NOMO-1 (cell line): ENCODE data around the gene METTL16.

Experiments
- DNase-seq, 2 experiments: peaks; one replicate each; lab custom pipeline; 2025; ENCODE audit not compliant: unreplicated experiment in 2 of 2; lab: John Stamatoyannopoulos, UW

Gene METTL16

DNA sequence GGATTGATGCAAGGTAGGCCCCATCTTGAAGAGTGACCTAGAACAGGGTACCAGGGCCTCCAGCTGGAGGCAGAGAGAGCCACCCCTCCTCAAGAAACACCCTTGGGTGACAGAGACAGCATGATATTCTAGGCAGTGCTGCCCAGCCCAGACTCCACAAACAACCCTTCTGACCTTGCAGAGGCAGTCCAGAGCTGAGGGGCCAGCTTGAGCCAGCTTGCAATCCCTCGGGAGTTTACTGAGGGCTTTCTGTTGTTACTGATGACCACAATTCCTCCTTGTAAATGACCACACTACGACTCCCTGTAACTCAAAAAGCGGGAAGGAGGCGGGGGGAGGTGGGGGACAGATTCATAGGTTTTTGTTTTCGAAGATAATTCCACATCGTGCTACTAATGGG is 92.2 kb downstream of the METTL16 start:
- no peak for DNase-seq

DNA sequence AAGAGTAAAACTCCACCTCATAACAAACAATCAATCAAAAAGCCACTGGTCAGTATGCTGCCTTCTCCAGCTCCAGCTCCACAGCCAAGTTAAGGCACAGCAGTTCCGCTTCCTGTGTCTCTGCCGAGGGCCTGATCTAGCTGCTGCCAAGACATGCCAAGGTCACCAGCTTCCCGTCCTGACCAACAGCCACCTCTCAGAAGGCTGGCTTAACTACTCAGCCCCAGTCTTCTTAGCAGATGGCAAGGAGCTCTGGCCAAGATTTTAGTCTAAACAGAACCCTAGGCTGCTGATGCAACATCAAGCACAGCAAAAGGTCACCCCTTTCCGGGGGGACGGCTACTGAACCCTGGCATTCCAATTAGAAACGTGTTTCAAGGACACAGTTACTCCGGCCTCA is 93.1 kb downstream of the METTL16 start:
- DNase-seq = no peak

DNA sequence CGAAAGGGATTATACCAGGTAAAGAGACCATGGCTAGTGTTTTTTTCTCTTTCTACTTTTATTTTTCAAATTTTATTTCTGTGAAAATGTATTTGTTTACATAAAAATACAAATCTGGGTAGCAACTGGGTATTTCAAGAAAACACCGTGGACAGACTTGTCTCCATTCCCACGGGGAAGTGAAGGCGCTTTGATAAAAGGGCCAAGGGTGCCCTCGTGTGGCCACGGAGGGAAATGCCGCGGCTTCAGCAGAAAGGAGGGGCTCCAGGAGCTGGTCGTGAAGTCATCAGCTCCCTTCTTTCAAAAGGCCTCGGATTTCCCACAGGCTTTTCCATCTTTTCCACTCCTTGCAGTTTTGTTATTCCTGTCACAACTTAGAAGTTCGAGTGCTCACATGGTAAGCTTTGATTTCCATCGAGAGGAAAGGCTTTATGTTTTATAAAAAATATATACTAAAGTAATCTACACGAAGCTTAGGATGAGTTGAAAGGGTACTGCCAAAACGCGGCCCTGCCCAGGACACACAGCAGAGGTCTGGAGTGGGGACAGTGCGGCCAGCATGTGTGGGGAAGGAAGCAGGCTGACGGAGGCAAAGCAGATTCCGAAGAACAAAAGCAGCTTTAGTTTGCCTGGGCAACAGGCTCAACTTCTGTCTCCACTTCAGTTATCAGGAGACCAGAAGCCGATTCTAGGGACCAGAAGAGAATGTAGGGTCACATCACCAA is 95.5 kb downstream of the METTL16 start:
- peak; percentile 21 to 59 for DNase-seq

DNA sequence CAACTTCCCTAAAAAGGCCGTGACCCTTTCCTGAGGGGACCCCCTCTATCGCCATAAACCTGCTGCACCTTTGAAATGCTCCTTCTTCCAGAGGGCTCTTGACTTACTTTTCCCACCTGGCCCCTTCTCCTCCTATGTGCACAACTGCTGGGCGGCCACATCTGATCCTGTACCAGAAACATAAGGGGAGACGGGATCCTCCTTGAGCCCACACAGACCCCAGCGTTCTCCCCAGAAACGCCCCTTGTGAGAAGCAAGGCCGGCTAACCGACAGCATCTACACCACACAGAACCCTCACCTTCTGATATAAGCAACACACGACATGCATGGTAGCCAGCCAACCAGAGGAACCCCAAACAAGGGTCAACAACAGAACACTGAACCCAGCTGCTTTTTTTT is 96.6 kb downstream of the METTL16 start:
- no peak for DNase-seq

DNA sequence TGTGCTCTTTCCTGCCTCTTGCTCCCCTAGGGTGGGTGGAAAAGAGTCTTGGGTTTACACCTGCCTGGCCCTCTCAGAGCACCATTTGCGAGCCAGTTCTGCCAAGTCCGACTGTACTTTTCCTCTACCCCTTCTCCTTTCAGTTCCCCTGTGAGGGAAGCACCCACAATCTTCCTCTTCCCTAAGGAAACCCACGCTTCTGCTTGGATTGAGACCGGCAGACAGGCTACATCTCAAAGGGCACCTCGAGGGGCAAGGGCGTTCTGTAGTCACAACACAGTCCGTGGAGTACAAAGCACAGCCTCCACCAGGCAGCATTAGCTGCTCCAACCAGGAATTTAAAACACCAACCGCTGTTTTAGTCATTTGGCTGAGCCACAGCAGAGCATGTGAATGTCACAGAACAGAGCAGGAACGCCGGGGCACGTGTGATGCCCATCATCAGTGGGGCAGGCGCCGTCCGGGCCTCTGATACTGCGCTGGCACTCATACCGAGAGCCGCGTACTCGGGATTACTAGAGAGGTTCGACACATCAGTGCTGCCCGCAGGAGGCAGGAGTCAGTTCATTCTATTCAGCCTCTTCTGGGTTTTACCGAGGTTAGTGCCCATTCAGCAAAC is 97.1 kb downstream of the METTL16 start:
- no peak for DNase-seq

DNA sequence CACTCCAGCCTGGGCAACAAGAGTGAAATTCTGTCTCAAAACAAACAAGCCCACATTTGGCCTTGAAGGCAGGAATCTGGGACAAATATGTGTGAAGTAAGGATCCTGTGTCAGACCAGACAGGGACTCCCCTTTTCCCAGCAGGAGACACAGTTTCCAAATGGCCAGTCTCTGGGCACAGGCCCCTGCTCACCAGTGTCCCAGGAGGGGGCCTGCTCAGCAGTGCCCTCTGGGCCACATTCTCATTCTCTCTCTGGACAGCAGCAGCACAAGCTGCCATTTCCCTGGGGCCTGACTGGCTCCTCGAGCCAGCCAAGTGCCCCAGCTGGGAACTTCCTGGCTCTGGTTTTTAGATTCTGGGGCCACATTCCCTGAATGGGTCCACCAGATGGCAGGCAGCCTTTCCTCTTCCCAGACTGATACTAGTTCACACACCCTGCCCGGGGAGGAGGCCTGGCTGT is 99.1 kb downstream of the METTL16 start:
- DNase-seq = no peak

DNA sequence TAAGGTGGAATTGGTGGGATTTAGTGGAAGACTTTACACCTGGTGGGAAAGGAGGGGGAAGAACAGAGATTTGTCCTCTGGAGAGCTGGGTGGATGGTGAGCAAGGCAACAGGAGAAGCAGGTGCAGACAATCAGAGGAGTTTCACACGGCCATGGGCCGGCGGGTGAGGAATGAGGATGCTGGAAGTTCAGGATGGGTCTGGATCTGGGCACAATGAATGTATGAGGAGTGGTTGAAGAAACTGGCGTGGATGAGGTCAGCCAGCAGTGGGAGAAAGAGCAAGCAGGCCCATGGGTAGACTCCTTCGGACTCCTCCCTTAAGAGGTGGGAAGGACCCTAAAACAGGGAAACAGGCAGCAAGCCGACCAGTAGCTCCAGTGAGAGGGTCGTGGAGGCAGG is 100.7 kb downstream of the METTL16 start:
- DNase-seq = no peak

DNA sequence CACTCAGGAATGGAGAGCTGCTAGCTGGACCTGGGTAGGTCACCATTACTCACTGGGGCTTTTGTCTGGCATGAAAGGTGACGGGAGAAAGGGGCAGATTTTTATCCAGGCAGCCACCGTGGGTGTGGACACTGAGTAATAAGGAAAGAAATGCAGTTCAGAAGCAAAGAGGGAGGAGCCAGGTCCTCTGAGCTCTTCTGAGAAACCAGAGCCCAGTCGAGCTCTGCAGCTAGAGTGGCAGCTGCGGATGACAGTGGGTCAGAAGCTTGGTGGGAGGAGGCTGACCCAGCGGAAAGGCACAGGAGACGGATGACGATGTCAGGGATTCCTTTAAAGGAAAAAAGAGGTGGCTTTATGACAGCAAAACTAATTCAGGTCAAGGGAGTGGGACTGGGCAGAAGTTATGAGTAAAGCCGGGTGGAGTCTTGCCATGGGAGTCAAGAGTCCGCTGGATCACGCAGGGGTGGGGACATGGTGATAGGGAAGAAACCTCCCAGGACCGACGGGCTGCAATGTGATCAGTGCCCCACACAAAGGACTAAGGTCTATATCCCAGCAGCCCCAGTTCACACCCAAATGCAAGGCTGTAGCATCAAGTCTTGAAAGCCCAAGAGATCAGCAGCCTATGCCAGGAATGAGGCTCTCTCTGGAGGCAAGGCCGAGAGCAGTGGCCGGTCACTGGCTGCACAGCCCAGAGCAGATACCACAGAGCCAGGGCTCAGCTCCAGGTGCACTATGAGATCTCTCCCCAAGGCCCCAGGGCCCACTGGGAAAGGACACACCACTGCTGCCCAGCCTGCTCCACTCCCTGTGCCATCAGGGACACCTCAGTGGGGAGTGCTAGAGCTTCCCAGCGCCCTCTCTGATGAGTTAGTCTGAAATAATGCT is 104.5 kb downstream of the METTL16 start:
- DNase-seq = no peak

DNA sequence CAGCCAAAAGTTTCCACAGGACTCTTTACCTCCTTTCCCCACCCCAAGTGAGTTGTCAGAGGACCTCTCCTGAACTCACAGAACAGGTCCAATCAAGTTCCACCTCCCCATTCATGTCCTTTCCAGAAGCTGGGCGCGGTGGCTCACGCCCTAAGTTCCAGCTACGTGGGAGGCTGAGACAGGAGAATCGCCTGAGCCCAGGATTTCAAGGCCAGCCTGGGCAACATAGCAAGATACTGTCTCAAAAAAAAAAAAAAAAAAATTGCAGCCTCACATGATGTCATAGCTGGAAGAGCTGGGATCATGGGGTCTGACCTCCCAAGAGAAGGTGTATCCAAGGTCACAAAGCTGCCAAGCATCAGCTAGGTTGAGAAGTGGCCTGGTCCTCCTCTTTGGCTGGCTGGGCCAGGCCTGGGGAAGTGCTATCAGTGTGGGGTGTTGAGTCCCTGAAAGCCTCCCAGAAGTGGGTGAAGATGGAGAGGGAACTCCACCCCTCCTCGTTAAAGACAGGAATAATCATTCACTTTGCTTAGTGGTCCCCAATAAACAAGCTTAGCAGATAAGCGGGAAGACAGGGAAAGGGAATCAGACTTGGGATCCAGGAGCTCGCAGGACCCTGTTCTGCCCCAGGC is 105.3 kb downstream of the METTL16 start:
- no peak for DNase-seq

DNA sequence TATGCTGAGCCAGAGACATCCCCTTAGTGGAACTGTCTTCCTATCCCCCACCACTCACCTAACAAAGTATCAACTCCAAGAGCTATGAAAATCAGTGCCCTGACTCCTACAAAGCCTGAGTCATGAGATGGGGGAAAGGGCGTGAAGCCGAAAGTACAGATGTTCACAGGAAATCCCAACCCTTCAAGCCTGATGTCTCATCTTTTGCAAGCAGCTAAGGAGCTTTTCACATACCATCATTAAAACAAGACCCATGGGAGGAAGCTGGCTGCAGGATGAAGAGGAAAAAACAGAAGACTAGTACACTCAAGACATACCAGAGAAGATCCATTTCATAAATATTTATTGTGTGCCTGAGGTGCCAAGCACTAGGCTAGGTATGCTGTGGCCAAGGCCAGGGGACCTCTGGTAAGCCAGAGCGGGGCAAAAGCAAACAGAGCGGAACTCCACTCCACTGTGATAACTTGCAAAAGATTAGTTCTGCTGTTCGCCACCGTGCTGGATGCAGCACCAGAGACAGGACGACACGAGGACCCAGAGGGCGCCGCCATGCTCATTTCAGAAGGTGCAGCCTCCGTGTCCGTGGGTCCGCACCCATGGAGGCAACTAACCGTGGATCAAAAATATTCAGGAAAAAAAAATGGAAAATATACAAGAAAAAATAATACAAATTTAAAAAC is 106.3 kb downstream of the METTL16 start:
- no peak for DNase-seq

DNA sequence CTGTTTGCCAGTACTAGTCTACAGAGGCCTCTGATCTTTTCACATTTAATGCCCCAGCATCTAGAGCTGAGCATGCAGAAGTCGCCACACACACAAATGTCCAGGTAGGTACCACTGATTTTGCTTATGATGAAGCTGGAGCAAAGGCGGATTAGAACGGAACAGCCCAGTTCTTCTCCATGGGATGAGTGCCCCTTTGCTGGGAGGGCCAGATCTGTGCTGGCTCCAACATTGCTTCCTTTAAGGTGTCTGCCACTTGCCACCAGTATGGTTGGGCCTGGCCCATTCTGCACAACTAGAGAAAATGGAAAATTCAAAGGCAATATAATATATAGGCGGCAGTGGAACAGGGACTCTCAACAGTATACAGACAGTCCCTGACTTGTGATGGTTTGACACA is 108.6 kb downstream of the METTL16 start:
- DNase-seq = no peak

DNA sequence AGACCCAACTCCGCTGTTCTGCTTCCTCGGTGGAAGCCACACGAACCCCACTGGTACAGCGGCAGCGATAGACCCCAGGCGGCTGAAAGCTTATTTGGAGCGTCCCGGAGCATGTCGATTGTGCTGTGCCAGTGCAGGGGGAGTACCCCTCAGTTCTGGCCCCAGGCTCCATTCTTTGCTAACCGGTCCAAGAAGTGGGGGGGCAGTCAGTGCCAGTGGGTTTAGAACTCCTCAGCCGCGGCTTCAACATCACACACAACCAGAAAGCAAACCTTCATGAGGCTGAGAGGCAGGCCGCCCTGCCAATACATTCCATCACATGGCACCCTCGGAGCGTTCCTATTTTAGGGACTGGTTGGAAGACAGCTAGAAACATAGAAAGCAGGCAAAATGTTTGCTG is 109.1 kb downstream of the METTL16 start:
- no peak for DNase-seq

DNA sequence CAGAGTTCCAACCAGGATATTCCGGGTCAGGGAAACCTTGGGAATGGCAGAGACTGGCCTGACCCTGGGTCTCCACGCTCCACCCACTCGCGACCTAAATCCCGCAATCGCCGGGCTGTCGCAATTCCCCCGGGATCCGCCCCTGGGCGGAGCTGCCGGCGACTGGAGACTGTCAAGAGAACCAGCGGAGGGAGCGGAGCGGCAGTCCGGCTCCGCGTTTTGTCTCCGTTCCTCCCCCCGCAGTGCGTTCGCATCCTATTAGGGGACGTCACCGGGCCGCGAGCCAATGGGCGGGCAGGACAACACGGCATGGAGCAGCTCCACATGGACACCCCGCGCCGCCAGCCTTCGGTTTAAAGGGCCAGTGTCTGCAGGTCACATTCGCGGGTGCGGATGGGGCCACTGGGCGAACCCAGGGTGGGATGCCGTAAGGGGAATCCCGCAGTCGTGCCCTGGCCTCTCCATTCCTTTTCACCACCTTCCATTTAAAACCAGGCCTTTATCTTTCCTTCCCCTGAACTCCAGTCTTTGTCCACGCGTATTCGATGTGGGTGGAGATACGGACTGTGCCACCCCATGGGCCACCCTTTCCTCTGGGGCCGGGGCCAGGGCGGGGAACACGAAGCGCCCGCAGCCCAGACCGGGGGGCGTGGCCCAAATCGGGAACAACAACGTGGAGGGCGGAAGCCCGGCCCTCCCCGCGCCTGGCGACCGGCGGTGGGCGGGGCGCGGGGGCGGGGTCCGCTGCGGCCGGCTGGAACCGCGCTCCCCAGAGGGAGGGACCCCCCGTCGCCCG is 110.1 kb downstream of the METTL16 start:
- peak; percentile 96 to 98 for DNase-seq

DNA sequence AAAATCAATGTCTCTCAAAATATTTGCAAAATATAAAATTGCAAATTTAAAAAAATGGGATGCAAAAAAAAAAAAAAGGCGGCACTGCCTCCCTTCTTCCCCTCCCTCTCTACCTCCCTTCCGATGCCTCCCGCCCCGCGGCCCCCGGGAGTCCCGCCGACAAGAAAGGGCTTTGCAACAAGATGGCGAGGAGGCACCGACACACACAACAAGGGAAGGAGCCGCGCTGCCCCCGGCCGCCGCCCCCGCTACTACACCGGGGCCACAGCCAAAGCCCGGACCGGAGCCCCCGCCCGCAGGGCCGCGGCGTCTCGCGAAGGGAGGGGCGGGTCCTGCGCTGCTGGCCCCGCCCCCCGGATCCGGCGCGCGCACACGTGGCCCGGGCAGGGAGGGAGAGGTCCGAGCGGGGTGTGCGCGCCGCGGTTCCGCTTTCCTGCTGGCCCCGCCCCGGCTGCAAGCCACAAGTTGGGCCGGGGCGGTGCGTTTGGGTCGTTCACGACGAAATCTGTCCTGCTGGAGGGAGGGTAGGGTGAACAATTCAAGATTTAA is 110.7 kb downstream of the METTL16 start, which contains the start of gene MNT:
Gene MNT, minus strand, starts transcription at position 184 of the 549 bp plus-strand sequence. CDS start 348 bp downstream, outside the sequence.
- DNase-seq = peak; percentile 92 to 96

DNA sequence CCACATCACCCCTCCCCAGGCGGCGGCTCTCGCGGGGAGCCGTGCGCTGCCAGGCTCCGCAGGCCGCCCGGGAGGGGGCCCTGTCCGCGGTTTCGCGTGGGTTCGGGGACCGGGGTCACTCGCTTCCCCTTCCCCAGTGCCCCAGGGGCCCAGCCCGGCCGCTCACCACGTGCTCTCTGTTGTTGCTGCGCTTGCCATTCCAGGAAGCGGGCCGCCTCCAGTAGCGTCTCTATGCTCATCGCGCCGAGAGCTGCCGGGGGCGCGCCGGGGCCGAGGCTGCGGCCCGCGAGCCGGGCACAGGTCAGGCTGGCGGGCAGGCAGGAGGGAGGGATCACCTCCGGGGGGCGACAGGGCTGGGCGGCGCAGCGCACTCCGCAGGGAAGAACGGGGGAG is 111.2 kb downstream of the METTL16 start:
- DNase-seq = peak; percentile 34 to 54

DNA sequence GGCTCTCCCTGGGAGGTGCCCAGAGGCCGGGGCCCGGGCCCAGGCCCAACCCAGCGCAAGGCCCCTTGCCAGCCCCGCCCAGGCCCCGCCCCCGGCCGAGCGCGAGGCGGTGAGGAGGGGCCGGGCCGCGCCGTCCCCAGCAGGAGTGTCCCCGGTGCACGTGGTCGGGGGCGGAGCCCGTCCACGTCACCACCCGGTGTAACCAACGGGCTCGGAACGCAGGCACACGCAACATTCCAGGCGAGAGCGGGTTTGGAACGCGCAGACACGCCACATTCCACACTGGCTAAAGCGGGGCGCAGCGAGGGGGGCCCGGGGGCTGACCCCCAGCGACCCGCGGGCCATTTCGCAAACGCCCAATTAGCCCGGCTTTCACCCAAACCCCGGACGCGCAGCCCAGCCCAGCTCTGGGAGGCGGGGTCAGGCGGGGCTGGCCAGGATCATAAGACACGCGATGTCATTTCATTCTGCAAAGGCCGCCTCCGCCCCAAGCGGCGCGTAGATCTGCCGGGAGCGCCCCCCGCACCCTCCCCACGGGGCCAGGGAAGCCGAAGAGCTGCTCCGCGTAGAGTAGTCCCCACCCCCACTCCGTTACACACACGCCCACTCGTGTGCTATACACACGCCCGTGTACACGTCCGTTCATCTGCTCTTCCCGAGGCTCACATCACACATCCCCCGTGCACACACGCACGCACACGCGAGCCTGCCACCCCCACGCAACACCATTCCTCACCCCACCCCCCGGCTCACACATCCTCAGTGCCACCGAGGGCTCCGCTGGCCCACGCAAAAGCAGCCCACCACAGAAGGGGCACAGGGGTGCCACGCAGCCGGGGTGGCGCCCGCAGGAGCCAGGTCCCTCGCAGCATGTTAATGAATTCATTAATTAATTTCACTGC is 111.9 kb downstream of the METTL16 start:
- DNase-seq = peak; percentile 90 to 97

DNA sequence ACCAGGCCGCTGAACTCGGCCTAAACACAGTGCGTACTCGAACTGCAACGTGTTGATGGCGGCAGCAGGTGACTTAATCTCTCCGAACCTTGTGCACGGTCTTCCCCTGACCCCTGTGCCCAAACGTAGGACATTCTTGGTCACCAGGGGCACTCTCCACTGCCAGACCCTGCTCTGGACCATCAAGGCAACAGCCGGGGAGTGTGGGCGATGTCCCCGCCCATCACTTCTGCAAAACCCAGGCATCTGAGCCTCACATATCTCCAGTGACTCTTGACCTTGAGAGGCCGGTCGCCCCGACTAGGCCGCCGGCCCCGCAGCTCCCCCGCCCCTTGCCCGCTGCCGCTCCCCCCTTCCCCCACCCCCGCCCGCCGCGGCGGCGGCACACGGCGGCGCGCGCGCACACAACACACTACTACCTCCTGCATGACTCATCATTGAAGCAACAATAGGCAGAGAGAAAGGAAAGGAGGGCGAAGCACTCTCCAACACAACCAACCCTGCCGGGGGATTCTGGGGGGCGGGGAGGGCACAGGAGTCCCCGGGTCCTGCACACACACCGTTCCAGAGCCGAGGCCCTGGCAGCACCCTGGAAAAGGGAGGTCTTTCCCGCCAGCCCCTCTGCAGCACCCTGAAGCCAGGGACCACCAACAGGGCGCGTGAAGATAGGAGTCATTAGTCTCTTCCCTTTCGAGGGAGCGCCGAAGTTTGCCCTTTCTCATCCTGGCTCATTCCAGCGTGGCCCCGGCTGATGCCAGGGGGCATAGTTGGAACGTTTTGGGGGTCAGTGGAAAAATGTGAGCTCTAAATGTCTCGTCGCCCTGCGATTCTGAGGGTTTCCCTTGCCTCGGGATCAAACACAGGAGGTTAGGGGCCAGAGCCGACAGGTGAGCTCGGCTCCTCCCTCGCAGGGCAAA is 112.8 kb downstream of the METTL16 start:
- peak; percentile 72 to 76 for DNase-seq
